HG03045 (cell line): ENCODE results near the gene ROBO1.

Experiments used
- ATAC-seq: cut with Tn5 transposase; IDR thresholded peaks from one replicate; pipeline ENCODE4 v1.9.1; 2021; ENCODE audit warnings: mild to moderate bottlenecking, moderate library complexity; ENCODE audit not compliant: unreplicated experiment

ROBO1 gene

GRCh38 chr3:78610462-78611125, 1157.2 kb downstream of the ROBO1 start:
- no peak for ATAC-seq

GRCh38 chr3:78606756-78607155, 1161.0 kb downstream of the ROBO1 start:
- no peak for ATAC-seq

GRCh38 chr3:78605178-78605577, 1162.6 kb downstream of the ROBO1 start:
- ATAC-seq, result no peak

GRCh38 chr3:78604341-78604740, 1163.5 kb downstream of the ROBO1 start:
- no peak for ATAC-seq

GRCh38 chr3:78601249-78601648, 1166.5 kb downstream of the ROBO1 start:
- ATAC-seq, result no peak

- ATAC-seq, result no peak
These were observed 1178.0 kb downstream of the ROBO1 start for GRCh38 chr3:78589778-78590177.

- ATAC-seq, result no peak
These were observed 1178.7 kb downstream of the ROBO1 start for GRCh38 chr3:78588906-78589621.

- no peak for ATAC-seq
These were observed 1187.1 kb downstream of the ROBO1 start for GRCh38 chr3:78580681-78581080.

- no peak for ATAC-seq
These were observed 1196.3 kb downstream of the ROBO1 start for GRCh38 chr3:78571486-78571885.

- ATAC-seq, result no peak
These were observed 1197.3 kb downstream of the ROBO1 start for GRCh38 chr3:78570496-78570895.

GRCh38 chr3:78569804-78570203, 1198.0 kb downstream of the ROBO1 start:
- no peak for ATAC-seq

- ATAC-seq, result no peak
These were observed 1202.1 kb downstream of the ROBO1 start for GRCh38 chr3:78565712-78566111.

GRCh38 chr3:78562328-78562727, 1205.5 kb downstream of the ROBO1 start:
- no peak for ATAC-seq
